ENCODE data around the gene MAMDC2.

Gene MAMDC2, protein sequence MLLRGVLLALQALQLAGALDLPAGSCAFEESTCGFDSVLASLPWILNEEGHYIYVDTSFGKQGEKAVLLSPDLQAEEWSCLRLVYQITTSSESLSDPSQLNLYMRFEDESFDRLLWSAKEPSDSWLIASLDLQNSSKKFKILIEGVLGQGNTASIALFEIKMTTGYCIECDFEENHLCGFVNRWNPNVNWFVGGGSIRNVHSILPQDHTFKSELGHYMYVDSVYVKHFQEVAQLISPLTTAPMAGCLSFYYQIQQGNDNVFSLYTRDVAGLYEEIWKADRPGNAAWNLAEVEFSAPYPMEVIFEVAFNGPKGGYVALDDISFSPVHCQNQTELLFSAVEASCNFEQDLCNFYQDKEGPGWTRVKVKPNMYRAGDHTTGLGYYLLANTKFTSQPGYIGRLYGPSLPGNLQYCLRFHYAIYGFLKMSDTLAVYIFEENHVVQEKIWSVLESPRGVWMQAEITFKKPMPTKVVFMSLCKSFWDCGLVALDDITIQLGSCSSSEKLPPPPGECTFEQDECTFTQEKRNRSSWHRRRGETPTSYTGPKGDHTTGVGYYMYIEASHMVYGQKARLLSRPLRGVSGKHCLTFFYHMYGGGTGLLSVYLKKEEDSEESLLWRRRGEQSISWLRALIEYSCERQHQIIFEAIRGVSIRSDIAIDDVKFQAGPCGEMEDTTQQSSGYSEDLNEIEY

DNA sequence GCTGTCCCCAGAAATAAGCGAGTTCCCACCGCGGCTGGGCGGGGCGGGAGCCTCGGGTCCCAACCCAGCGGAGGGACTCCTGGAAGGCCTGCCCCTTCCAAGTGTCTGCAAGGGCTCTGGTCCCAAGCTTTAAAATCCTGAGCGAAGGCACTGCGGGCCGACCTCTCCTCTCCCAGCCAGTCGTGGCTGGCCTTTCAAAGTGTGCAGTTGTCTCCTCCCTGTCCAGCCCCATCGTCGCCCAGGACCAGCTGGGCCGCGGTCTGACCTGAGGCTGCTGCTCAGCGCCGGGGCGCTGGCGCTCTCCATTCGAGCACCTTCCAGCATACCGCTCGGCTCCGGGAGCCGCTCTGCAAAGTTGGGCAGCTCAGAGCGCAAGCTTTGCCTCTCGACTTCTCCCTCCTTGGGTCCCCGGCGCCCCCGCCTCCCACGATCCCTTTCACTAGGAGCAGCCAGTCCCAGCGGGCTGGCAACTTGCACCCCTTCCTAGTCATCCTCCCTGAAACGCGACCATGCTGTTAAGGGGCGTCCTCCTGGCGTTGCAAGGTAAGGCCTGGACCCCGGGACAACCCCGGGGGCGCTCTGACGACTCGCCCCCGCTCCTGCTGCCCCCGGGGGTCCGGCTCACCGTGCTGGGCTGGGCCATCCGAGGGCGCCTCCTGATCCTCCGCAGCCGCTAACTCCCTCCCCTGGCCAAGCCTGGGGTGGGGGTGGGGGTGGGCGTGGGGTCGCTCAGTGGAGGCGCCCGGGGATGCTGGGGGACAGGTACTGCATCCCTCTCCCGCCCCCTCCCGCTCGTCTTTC, at the start of gene MAMDC2:
MAMDC2 (plus strand) TSS at position 160 of the 801 bp plus-strand sequence; CDS start at position 510, 350 bp downstream.
- no peak for ATAC-seq

DNA sequence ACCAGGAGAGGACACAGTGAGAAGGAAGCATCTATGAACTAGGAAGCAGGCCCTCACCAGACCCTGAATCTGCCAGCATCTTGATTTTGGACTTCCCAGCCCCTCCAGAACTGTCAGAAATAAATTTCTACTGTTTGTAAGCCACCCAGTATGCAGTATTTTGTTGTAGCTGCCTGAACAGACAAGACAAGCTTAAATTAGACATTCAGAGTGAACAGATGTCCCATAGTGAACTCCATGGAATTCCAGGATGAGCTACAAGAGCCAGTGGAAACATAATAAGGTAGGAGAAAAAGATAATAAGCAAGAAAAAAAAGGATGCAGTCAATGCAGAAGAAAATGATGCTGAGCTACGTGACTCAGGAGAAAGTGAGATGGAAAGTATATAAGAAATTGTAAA, 47.8 kb upstream of the MAMDC2 start:
- no peak for ATAC-seq

DNA sequence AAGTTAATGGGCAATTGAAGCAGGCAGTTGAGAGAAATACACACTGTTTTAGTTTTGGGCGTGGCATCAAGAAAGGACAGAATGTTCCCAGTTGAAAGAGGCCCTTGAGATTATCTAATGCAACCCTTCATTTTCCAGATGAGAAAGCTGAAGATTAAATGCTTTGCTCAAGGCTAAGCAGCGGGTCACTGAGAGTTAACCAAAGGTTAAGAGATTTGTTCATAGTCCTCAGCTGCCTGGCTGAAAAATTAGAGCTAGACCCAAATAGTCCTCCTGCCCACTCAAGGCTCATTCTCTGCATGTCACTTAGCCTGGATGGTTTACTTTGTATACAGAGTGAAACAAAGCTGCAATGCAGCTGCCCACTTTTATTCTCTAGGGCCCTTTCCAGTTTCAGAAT, 46.7 kb upstream of the MAMDC2 start:
- ATAC-seq: no peak

DNA sequence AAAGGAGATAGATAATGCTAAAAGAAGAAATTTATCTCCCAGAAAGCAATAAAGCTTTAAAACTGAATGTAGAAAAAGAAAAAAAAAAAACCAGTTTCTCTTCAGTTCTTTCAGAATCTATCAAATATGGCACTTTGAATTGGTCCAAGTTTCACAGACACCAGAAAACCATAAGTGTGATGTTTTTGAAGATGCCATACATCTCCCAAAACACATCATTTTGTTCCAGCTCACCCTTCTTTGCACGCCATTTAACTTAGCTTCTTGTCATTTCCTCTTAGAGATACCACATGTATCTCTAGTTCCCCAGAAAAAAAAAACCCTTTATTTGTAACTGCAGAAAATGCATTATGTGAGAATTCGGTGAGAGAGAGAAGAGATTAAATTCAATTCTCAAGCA, 46.1 kb upstream of the MAMDC2 start:
- no peak for ATAC-seq

DNA sequence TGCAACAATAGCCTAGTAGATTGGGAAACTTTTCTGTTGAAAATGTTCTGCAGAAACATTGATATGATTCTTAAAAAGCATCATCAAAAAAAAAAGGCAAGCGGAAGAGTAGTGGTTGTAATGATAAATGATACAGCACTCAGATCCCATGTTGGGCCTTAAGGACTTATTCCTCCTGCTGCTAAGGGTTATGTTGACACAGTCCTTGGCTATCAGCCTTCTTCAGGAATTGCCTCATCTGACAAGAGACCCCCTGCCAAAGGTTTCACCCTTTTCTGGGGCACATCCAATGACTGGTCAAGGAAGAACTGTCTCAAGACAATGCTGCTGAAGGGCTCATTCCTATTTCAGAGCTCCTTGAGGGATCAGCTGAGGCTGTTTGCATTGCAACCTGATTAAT, 44.3 kb upstream of the MAMDC2 start:
- ATAC-seq: no peak

DNA sequence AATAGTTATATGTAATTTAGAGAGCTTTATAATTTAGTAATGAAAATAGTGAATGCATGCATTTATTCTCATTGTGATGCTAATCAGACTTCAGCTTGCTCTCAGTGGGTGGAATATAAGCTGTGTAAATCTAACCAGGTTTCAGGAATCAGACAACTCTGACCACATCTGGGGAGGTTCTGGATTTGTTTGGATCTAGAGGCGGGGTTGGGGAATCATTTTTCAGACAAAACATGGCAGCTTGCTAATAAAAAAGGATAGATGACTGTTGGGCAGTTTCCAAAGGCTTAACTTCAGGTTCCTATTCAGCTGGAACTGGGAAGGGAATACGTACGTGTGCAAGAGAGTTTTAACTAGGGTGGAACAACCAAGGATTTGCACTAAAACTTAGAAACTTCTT, 43.2 kb upstream of the MAMDC2 start:
- ATAC-seq: no peak

DNA sequence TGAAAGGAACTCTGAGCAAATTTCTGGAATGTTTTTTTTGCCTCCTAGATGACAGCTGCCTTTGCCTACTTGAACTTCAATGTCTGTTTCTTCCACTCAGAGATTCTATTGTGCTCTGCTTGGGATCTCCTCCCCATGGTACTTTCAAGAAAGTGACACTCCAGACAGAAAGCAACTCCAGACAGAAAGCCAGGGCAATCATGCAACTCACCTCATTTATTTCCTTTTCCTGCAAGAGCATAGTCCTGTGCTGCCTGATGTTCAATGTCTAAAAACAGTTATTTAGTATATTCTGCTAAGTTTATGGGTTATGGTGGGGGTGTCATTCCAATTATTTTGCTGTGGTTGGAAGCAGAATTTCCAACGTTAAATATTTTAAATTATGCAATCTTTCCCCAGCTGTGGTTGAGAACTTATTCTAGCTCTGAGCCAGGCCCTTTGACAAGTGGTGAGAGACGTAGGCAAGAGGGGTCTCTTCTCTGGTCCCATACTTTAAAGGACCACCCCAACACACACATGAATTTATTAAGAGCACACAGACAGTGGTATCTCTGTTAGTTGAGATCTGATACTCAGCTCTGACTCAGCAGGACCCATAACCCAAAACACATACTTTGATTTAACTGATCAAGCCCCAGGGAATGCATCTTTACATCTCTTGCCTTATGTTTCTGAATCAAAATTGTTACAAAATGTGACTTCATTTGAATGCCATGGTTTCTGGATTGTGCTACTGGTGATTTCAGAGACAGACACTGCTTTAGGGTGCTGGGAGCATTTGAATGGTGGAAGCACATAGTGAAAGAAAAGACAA, 39.5 kb upstream of the MAMDC2 start:
- ATAC-seq: no peak

DNA sequence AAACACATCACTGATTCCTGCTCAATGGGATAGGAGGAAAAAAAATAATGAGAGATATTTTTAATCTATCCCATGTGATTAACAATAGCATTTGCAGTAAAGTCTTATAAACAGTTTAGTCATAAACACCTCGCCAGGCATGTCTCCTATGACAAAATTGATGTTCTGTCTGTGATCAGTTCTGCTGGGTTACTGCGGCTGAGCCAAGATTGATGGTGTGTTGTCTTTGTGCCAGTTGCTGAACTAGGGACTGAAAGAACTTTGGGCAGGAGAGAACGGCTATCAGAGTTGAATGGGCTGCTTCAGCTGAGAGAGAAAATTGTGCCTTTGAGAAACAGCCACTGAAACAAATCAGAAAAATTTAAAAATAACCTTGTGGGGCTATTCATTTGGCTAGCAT, 37.3 kb upstream of the MAMDC2 start:
- ATAC-seq: no peak

DNA sequence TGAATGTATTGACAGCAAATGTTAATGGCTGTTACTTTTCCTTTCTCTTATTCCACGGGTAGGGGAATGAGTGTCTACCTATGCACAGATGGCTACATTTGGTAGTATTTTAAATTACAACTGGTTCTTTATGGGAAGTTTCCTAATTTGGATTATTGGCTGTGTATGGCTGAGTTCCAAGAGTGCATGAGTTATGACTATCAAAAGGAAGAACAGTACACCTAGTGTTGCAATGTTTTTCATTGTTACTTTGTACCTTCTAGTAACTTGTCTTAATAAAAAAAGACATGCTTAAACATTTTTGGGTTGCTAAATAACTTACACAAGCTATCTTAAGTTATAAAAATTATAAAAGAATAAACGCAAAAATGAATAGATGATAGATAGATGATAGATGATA, 35.8 kb upstream of the MAMDC2 start:
- no peak for ATAC-seq

DNA sequence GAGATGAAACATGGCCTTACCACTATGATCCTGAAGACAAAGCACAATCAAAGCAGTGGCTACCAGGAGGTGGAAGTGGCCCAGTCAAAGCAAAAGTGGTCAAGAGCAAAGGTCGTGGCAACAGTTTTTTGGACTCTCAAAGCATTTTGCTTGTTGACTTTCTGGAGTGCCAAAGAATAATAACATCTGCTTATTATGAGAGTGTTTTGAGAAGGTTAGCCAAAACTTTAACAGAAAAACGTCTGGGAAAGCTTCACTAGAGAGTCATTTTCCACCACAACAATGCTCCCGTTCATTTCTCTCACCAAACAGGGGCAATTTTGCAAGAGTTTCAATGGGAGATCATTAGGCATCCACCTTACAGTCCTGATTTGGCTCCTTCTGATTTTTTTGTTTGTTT, 33.6 kb upstream of the MAMDC2 start:
- ATAC-seq: no peak

DNA sequence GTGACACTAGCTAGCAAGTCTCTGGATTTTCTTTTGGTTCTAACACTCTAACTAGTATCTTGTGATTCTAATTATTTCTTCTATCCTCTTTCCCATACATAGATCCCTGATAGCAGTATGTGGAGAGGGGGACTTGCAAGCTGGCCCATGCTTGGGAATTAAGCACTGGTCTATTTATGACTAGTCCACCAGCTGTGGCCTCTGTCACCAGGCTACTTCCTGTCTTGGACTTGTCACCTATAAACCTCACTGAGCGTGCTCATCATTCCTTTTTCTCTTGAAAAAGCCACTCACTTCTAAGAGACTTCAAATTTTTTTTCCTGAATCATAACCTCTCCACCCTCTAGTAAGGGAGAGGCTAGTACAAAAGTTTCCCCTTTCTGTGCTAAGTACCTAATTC, 32.3 kb upstream of the MAMDC2 start:
- no peak for ATAC-seq

DNA sequence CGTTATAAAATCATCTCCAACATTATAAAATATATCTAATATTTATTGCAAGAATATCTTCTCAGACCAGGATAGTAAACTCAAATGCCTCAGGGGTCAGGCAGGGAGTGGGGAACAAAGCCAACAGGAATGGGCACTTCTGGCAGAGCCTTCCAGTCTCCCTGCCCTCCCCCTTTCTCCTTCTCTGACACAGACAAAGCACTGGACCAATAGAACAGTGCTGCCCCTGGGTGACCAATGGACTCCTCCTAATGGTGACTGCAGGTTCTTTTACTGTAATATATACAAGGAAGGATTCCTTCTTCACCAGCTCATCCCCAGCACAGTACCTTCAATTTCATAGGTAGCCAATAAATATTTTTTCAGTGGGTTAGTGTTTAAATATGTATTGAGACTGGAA, 31.1 kb upstream of the MAMDC2 start:
- ATAC-seq: no peak

DNA sequence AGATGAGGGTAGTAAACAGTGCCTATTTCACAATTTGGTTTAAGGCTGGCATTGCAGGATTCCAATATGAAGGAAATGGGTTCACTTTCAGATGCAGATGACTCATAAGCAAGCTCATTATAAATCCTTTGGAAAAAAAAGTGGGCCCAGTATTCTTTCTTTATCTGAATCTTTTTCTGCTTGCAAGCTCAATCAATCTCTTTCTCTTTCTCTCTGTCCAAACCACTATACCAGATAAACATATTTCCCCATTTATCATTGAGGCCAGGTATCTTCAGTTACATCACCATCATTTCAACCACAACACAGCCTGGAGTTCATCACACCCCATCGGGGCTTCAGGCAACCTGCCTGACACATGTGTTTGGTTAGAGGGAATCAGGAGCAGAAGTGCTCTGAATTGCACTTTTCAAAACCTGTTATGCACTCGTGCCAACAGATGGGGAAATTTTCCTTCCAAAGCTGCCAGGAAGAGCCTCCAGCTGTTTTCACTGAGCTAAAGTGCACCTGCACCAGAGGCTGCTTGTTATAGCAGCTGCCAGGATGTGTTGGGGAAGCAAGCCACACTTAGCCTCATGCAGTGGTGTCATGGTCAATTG, 30.0 kb upstream of the MAMDC2 start:
- ATAC-seq: no peak

DNA sequence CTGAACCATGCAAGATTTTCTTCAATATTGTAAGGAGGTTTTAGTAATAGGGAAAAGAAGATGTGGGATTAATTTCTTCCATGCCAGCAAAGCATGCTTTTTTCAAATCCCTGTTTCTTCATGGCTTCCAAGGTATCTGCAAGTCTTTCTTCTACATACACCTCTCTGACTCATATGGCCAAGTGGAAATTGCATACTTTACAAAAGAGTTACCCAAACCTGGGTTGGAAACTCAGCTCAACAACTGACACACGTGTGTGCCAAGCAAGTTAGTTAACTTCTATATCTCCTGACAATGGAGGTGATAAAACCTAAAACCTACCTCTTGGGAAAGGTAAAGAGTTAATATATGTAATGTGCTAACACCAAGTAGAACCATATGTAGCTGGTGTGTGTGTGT, 28.5 kb upstream of the MAMDC2 start:
- ATAC-seq: no peak

DNA sequence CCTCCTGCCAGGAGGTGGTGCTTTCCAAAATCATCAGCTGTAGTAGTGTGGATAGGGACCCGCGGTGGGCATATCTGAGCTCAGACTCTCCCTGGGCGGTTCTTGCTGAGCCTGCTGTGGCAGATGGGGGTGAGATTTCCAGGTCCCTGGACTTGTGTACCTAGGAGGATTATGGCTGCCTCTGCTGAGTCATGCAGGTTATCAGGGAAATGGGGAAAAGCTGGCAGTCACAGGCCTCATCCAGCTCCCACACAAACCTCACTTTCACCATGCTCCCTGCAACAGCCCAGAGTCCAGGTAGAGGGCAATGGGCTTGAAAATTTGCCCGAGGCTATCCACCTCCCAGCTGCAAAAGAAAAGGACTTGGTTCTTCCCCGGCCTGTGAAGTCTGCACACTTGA, 23.4 kb upstream of the MAMDC2 start:
- ATAC-seq: no peak

DNA sequence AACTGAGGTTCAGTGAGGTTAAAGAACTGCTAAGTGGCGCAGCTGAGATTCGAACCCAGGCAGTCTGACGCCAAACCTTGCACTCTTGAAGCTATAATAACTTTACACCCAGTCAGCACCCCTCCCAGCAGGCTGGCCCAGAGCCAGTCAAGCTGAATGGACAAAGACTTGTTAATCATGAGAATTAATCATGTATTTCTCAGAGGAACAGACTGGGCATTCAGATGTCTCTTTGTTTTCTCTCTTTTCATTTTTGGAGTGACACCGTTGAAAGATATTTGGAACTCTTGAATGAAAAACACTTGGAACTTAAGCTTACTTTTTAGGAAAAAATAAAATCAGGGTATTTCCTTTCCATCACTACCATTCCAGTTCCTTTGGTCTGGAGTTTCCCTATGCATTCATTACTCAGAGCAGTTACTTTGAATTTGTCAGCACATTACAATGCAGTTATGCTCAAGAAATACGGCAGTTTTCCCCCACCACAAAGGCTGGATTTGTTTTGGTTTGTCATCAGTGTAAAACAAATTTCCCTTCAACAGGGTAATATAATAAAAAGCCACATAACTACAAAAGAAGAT, 22.6 kb upstream of the MAMDC2 start:
- ATAC-seq: no peak

DNA sequence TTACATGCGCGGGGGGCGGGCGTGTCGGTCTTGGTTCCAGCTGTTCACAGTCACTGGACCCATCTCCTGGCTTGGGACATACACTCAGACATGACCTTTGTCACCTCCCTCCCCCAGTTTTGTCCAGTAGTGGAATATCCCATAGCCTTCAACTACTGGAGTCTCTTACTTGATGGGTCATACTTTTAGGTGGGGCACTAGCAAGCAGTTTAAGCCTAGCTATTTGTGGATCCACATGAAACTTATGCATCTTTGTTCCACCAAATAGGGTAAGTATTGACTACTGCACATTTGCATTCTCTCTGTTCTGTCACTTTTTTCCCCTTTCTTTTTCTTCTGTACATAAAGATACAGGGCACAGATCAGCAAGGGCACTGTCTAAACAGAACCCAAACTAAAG, 15.4 kb upstream of the MAMDC2 start:
- no peak for ATAC-seq

DNA sequence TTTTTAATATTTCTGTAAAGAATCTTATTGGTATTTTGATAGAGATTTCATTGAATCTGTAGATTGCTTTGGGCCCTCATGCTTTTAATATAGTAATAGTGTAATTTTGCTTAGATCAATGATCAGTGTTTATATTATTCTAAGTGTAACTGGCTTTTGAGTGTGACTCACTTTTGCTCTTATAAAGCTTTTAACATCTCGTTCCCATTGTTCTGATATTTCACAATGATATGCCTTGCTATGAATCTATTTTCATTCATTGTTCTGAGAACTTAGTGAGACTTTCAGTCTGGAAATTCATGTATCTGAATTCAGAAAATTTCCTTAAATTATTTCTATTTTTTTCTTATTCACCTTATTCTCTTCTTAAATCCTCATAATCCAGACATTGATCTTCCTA, 13.5 kb upstream of the MAMDC2 start:
- no peak for ATAC-seq

DNA sequence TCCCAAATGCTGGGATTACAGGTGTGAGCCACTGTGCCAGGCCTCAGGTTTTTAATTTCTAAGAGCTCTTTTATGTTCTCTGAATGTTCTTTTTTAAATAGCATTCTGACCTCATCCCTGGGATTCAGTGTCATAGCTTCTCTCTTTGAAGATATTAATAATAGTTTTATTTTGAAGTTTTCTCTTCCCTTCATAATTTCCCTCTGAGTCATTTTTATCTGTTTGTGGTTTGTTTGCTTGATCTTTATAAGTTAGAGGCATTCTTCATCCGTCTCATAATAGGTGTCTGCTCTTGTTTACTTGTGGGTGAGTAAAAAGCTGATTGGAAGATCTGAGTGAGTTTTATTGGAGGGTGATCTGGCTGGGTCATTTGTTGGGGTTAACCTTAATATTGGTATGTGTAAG, 12.5 kb upstream of the MAMDC2 start:
- no peak for ATAC-seq

DNA sequence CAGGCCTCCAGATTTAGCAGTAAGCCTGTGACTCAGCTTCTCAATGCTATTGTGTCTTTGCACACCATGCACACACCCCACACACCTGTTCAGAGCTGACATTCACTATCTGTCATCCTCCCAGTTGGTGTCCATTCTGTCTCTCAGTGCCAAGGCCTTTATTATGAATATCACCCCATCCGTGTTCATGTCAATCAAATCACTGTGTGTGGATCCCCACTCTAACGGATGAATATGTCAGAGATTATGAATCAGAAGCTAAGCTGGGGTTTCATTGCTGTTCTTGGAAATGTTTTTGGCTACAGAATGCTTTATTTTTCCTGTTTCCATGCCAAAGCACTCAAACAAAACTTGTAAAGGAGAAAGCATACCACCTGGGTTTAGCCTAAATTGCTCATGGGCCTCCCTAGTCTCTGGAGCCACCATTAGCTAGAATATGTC, 9.4 kb upstream of the MAMDC2 start:
- no peak for ATAC-seq

DNA sequence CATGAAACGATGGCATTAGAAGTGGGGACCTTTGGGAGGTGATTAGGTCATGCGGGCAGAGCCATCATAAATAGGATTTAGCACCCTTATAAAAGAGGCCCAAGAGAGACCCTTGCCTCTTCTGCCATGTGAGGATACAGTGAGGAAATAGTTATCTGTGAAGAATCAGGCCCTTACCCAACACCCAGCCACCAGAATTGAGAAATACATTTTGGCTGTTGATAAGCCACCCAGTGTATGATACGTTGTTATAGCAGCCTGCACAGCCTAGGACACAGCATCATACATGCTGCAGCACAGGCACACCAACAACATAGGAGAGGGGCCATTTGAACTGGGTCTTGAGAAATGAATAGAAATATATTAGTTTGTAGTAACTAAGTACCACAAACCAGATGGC, 8.0 kb upstream of the MAMDC2 start:
- ATAC-seq: no peak

DNA sequence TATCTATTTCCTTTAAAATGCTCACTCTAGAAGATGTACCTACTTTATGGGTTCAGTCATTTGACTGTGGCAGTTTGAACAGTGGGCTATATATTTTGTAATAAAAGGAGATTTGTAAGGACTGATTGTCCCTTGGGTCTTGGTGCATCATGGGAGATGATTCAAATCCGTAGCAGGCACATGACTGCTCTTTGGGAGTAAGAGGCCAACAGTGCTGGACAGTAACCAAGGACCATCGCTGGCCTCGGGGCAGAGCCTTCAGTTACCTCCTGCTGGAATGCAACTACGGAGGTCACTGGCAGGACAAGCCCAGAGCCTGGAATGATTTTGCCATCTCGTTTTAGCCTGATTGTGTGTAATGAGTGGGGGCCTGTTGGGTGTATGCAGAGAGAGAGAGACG, 7.0 kb upstream of the MAMDC2 start:
- ATAC-seq: no peak
